ENCODE data around the gene RAD51B.

- no peak for TF ChIP-seq CTCF (IDR thresholded peaks at IDR 0.05; ENCODE audit: poor library complexity)
- TF ChIP-seq EZH2 (IDR thresholded peaks at IDR 0.05; ENCODE audit: borderline replicate concordance): no peak
These were observed 73.0 kb downstream of the RAD51B start for GRCh38 chr14:67892466-67893100.

All from hepatocyte (in vitro differentiated cells).